K562 (cell line): ENCODE data around the gene PPRC1. TPM values are rescaled to one million over a fixed set of nuclear protein-coding genes. Genes with fewer than 3 reads are reported as not detected.

Source experiments
- ATAC-seq: fragments of 200-7000 bp; cut with Tn5 transposase; 3 replicates; pipeline ENCODE4 v1.9.1; 2020; ENCODE audit warnings: moderate library complexity
- BruUV-seq: library from RNA; stranded (reverse); fragments of 400-500 nt; replicated peaks from 2 replicates; lab custom pipeline; 2021; lab: Mats Ljungman, UMichigan
- CTCF ChIA-PET: fragments of 300-600 bp; formaldehyde crosslinking; extraction: SDS; loops from one replicate; lab custom pipeline; 2021; ENCODE audit warnings: low intra/inter-chr PET ratio; lab: Yijun Ruan, JAX
- POLR2A ChIA-PET: fragments of 300-600, 350-650 bp; sonication (Branson Sonifier 250); formaldehyde crosslinking; extraction: SDS; loops from one replicate; lab custom pipeline; 2021; ENCODE audit warnings: antibody characterized with exemption, inconsistent platforms; lab: Yijun Ruan, JAX
- DNase-seq, 4 experiments: peaks; one replicate each; pipeline versions ENCODE4 v3.0.0 to v3.0.0-alpha.2; 2011 to 2018; ENCODE audit warnings: low spot score in 3 of 4, mixed read lengths in 3 of 4; ENCODE audit errors: extremely low read depth in 1 of 4
- FAIRE-seq: peaks from 2 replicates; lab custom pipeline; 2011; peaks lifted over from hg19 to GRCh38; lab: Jason Lieb, UNC
- H2AFZ ChIP-seq: 2 replicates; pipeline ENCODE4 v1.6.0; 2011; ENCODE audit warnings: low read depth, low read length, control low read depth, inconsistent platforms
- H3K27ac ChIP-seq: fragments of 200-600 bp; 3 replicates; pipeline ENCODE4 v1.8.0; 2011; ENCODE audit warnings: low read depth, mild to moderate bottlenecking, control low read depth, inconsistent platforms, low read length, moderate library complexity, mixed read lengths; ENCODE audit errors: extremely low read depth
- H3K27me3 ChIP-seq, 2 experiments: fragments of 300-600 bp in 1 of 2; 2 replicates in 1 of 2; 3 replicates in 1 of 2; pipeline versions ENCODE4 v1.6.0 to v1.8.0; 2011; ENCODE audit warnings: inconsistent platforms in 2 of 2, low read length in 2 of 2, mild to moderate bottlenecking in 1 of 2, mixed read lengths in 1 of 2, moderate library complexity in 1 of 2; ENCODE audit not compliant: control insufficient read depth in 2 of 2, insufficient read depth in 2 of 2
- H3K36me3 ChIP-seq: fragments of 300-600 bp; 3 replicates; pipeline ENCODE4 v1.8.0; 2011; ENCODE audit warnings: mild to moderate bottlenecking, low read length, inconsistent platforms; ENCODE audit not compliant: control insufficient read depth, insufficient read depth
- H3K4me1 ChIP-seq, 2 experiments: fragments of 200-600 bp in 1 of 2; replicated peaks in 1 of 2; 2 replicates in 1 of 2; 3 replicates in 1 of 2; pipeline versions ENCODE4 v1.5.1 to v1.8.0; 2011; ENCODE audit warnings: inconsistent platforms in 2 of 2, low read length in 2 of 2, mild to moderate bottlenecking in 1 of 2, mixed read lengths in 1 of 2, moderate library complexity in 1 of 2; ENCODE audit not compliant: control insufficient read depth in 2 of 2, insufficient read depth in 2 of 2
- H3K4me2 ChIP-seq: 2 replicates; pipeline ENCODE4 v1.6.1; 2011; ENCODE audit warnings: low read length, control low read depth, inconsistent platforms, mixed read lengths; ENCODE audit not compliant: insufficient read depth
- H3K4me3 ChIP-seq: fragments of 200-600 bp; sonication (generic), shearing (Covaris generic); 2 replicates; pipeline ENCODE4 v1.5.1; 2016; ENCODE audit warnings: control low read depth, inconsistent platforms
- H3K79me2 ChIP-seq: fragments of 200-600 bp; 3 replicates; pipeline ENCODE4 v1.8.0; 2011; ENCODE audit warnings: low read length, inconsistent platforms; ENCODE audit not compliant: control insufficient read depth, insufficient read depth
- H3K9ac ChIP-seq, 2 experiments: 2 replicates each; pipeline versions ENCODE4 v1.6.0 to v1.6.1; 2011; ENCODE audit warnings: low read depth in 2 of 2, low read length in 2 of 2, control low read depth in 1 of 2, inconsistent platforms in 1 of 2, mild to moderate bottlenecking in 1 of 2, mixed read lengths in 1 of 2; ENCODE audit not compliant: insufficient read depth in 1 of 2
- H3K9me1 ChIP-seq: one replicate; pipeline ENCODE4 v1.6.0; 2011; ENCODE audit warnings: inconsistent platforms, mild to moderate bottlenecking, low read length, moderate library complexity; ENCODE audit not compliant: control insufficient read depth, insufficient read depth
- H3K9me3 ChIP-seq: replicated peaks from 2 replicates; pipeline ENCODE4 v1.5.1; 2011; ENCODE audit warnings: low read depth, low read length, inconsistent platforms; ENCODE audit not compliant: control insufficient read depth, insufficient read depth
- H4K20me1 ChIP-seq: replicated peaks from 2 replicates; pipeline ENCODE4 v1.6.1; 2011; ENCODE audit warnings: low read length, inconsistent platforms, mixed read lengths; ENCODE audit not compliant: control insufficient read depth, insufficient read depth
- CSDE1 ChIP-seq, 2 experiments: fragments of 450-650 bp; IDR thresholded peaks; 2 replicates each; pipeline ENCODE4 v1.6.1; 2016; ENCODE audit warnings: mild to moderate bottlenecking in 1 of 2
- ELF2 ChIP-seq: fragments of 250-450 bp; sonication (Bioruptor Pico); IDR thresholded peaks from 2 replicates; pipeline ENCODE4 v1.5.0; 2021; ENCODE audit warnings: mild to moderate bottlenecking
- EWSR1 ChIP-seq: fragments of 450-650 bp; IDR thresholded peaks from 2 replicates; pipeline ENCODE4 v1.6.1; 2018; ENCODE audit warnings: borderline replicate concordance, mild to moderate bottlenecking, low read depth, moderate library complexity; ENCODE audit not compliant: partially characterized antibody
- FOXP4 ChIP-seq: sonication (generic); formaldehyde crosslinking; IDR thresholded peaks from 2 replicates; pipeline ENCODE4 v1.8.0; 2022; ENCODE audit warnings: mild to moderate bottlenecking, missing genetic modification reagents, borderline replicate concordance
- MCM3 ChIP-seq: fragments of 450-650 bp; IDR thresholded peaks from 2 replicates; pipeline ENCODE4 v1.6.1; 2016
- MEIS2 ChIP-seq: fragments of 450-650 bp; IDR thresholded peaks from 2 replicates; pipeline ENCODE4 v1.6.1; 2014; ENCODE audit warnings: mild to moderate bottlenecking; ENCODE audit not compliant: partially characterized antibody
- MXD1 ChIP-seq: fragments of 250-450 bp; sonication (Bioruptor Pico); IDR thresholded peaks from 2 replicates; pipeline ENCODE4 v1.8.0; 2021; ENCODE audit warnings: borderline replicate concordance, mild to moderate bottlenecking, moderate library complexity; ENCODE audit not compliant: poor library complexity, severe bottlenecking
- PKNOX1 ChIP-seq: fragments of 450-650 bp; IDR thresholded peaks from 2 replicates; pipeline ENCODE4 v1.6.1; 2016
- SNIP1 ChIP-seq: fragments of 450-650 bp; IDR thresholded peaks from 2 replicates; pipeline ENCODE4 v1.7.1; 2017; ENCODE audit warnings: low read depth, mild to moderate bottlenecking
- ZFP30 ChIP-seq: fragments of 250-450 bp; sonication (Bioruptor Pico); IDR thresholded peaks from 2 replicates; pipeline ENCODE4 v1.8.0; 2022; ENCODE audit warnings: moderate library complexity, mild to moderate bottlenecking, inconsistent platforms, borderline replicate concordance
- ZNF766 ChIP-seq: fragments of 200-800 bp; sonication (Bioruptor generic); conservative IDR thresholded peaks from 2 replicates; pipeline ENCODE4 v1.6.1; 2016; ENCODE audit warnings: missing genetic modification characterization, missing compliant biosample characterization
- WGBS: fragments of 100-300 bp; shearing (Covaris generic); methylation state at CpG from one replicate; pipeline ENCODE4 v1.1.6; 2016; ENCODE audit warnings: low coverage, mixed read lengths; ENCODE audit not compliant: insufficient coverage; ENCODE audit errors: missing lambda C conversion rate; 5-methylcytosine and 5-hydroxymethylcytosine counted together
- in situ Hi-C: fragments of 300-500 bp; cut with MboI; formaldehyde crosslinking; loops from 4 replicates; pipeline ENCODE4 v1.15.0; 2018; ENCODE audit warnings: inconsistent platforms, mixed read lengths
- intact Hi-C: fragments of 100-400 bp; cut with micrococcal nuclease; formaldehyde crosslinking; loops from 2 replicates; pipeline ENCODE4 v1.14.2; 2022
- polyA plus RNA-seq, 8 experiments: library from polyadenylated mRNA; depleted of rRNA in 4 of 8; stranded (reverse) in 5 of 8; unstranded in 3 of 8; fragments of >200 nt; fragmentation: Nextera tagmentation in 2 of 8; fragmentation: Illumina TruSeq in 1 of 8; extraction: Ambion mirVana in 2 of 8; extraction: Trizol in 1 of 8; gene quantifications; 2 replicates each; pipeline versions ENCODE4 v1.2.1 to v1.2.3, GENCODE V29; 2011 to 2014; ENCODE audit warnings: inconsistent platforms in 1 of 8, missing spikeins in 1 of 8
- total RNA-seq, 7 experiments: library from RNA; depleted of rRNA in 6 of 7; stranded (reverse); fragments of >200 nt in 6 of 7; fragmentation: Illumina TruSeq in 2 of 7; extraction: Trizol in 2 of 7; gene quantifications; 2 replicates each; pipeline versions ENCODE4 v1.2.1 to v1.2.3, GENCODE V29; 2011 to 2021; ENCODE audit warnings: low replicate concordance in 1 of 7

PPRC1 gene
- total and polyA plus RNA-seq, 9 of the 15 experiments (the other 6 are each of a cell fraction or from before 2014, with no cell fraction given): 8.5 to 47.1 (median 16.2) TPM

- Histone ChIP-seq H3K4me1 (peaks cover 39 to 55% of the 10 kb centered on the region in 2 experiments), H3K27ac (no peak overlapping the region; the same call in 2 of the 3 replicates), H4K20me1 (peaks cover 7% of the 10 kb centered on the region; the same call in 1 of the 2 replicates), H2AFZ (no peak overlapping the region), H3K27me3 (no peaks in the 10 kb centered on the region), H3K9me3 (no peaks in the 10 kb centered on the region)
- FAIRE-seq: no peak
- POLR2A ChIA-PET: interaction anchor here (0.7 to 1.0 kb wide), 3 partner anchors 11 to 60 kb away, joined by 3 to 5 read pairs (median 5); no protein-coding TSS in a partner anchor
- BruUV-seq: no TSS peak
- no peak for TF ChIP-seq EWSR1
- no peak for TF ChIP-seq SNIP1
- TF ChIP-seq ZFP30 (CRISPR knock-in tag): no peak
- TF ChIP-seq MEIS2: peak; percentile 39
- TF ChIP-seq ELF2 (CRISPR knock-in tag): no peak
- no peak for TF ChIP-seq MXD1 (CRISPR knock-in tag)
- TF ChIP-seq MCM3: no peak
- no peak for TF ChIP-seq ZNF766 (CRISPR knock-in tag)
- TF ChIP-seq FOXP4 (CRISPR knock-in tag): no peak
- TF ChIP-seq PKNOX1: peak; percentile 59
- no peak for TF ChIP-seq CSDE1 (IDR thresholded peaks at IDR 0.05)
- TF ChIP-seq, all 486 proteins: peak for 2
- no peak for ATAC-seq
- no peak for DNase-seq
- Histone ChIP-seq H3K79me2 (peaks cover 96% of the 10 kb centered on the region), H3K4me3 (peak overlapping the region; percentile 17; the same call in 1 of the 2 replicates), H3K4me2 (peak overlapping the region; percentile 91), H3K36me3 (peaks cover 16% of the 10 kb centered on the region; the same call in 2 of the 3 replicates), H3K9me1 (no peaks in the 10 kb centered on the region), H3K9ac (peak overlapping the region; percentile 28 to 67; a peak in 1 of 4 replicates)
- WGBS: 33% methylated on average over 1 of the region's 1 CpG
- in situ Hi-C loops: no loop called here
- CTCF ChIA-PET: no interaction called here
- intact Hi-C loops: loop anchor here (10.0 kb wide), 1 partner anchor 272 kb away; the partner anchor contains the start of gene KCNIP2
These were observed 16.2 kb upstream of the PPRC1 start for GRCh38 chr10:102116656-102117055.
